Neuron (in vitro differentiated cells): ENCODE data around the gene HS1BP3.

Experiments
- H2AFZ ChIP-seq: one replicate; pipeline ENCODE4 v1.6.1; 2013; ENCODE audit warnings: low read depth, mild to moderate bottlenecking, inconsistent platforms, low read length, moderate library complexity
- H3K27me3 ChIP-seq: one replicate; pipeline ENCODE4 v1.6.1; 2013; ENCODE audit warnings: low read length; ENCODE audit not compliant: insufficient read depth
- H3K36me3 ChIP-seq: one replicate; pipeline ENCODE4 v1.6.1; 2013; ENCODE audit warnings: low read length; ENCODE audit not compliant: insufficient read depth
- H3K4me1 ChIP-seq: one replicate; pipeline ENCODE4 v1.6.1; 2013; ENCODE audit warnings: low read length; ENCODE audit not compliant: insufficient read depth
- H3K4me3 ChIP-seq: 2 replicates; pipeline ENCODE4 v1.5.1; 2013; ENCODE audit warnings: mild to moderate bottlenecking, low read length, moderate library complexity
- H3K9me3 ChIP-seq: one replicate; pipeline ENCODE4 v1.6.1; 2013; ENCODE audit warnings: low read length

HS1BP3 gene

GRCh38 chr2:20576598-20577115 is 74.2 kb downstream of the HS1BP3 start:
- no peaks in the 10 kb centered on the region for H3K36me3 ChIP-seq
- H2AFZ ChIP-seq: no peak overlapping the region
- no peak overlapping the region for H3K4me3 ChIP-seq
- peaks cover 27% of the 10 kb centered on the region for H3K4me1 ChIP-seq
- H3K9me3 ChIP-seq: peaks cover 6% of the 10 kb centered on the region
- no peaks in the 10 kb centered on the region for H3K27me3 ChIP-seq

- Histone ChIP-seq H3K36me3 (no peaks in the 10 kb centered on the region), H2AFZ (no peak overlapping the region), H3K4me3 (no peak overlapping the region), H3K9me3 (peaks cover 6% of the 10 kb centered on the region), H3K27me3 (no peaks in the 10 kb centered on the region), H3K4me1 (peaks cover 27% of the 10 kb centered on the region)
Observed at GRCh38 chr2:20575935-20576597, 74.8 kb downstream of the HS1BP3 start.

- no peaks in the 10 kb centered on the region for H3K27me3 ChIP-seq
- no peaks in the 10 kb centered on the region for H3K36me3 ChIP-seq
- H2AFZ ChIP-seq: no peak overlapping the region
- peaks cover 2% of the 10 kb centered on the region for H3K9me3 ChIP-seq
- peaks cover 27% of the 10 kb centered on the region for H3K4me1 ChIP-seq
- no peak overlapping the region for H3K4me3 ChIP-seq
Observed at GRCh38 chr2:20575414-20575813, 75.5 kb downstream of the HS1BP3 start.

GRCh38 chr2:20574930-20575329 is 76.0 kb downstream of the HS1BP3 start:
- Histone ChIP-seq H3K4me1 (peaks cover 27% of the 10 kb centered on the region), H2AFZ (no peak overlapping the region), H3K4me3 (no peak overlapping the region), H3K27me3 (no peaks in the 10 kb centered on the region), H3K9me3 (peaks cover 2% of the 10 kb centered on the region), H3K36me3 (no peaks in the 10 kb centered on the region)

- Histone ChIP-seq H3K27me3 (no peaks in the 10 kb centered on the region), H3K4me1 (peaks cover 24% of the 10 kb centered on the region), H2AFZ (no peak overlapping the region), H3K9me3 (peaks cover 2% of the 10 kb centered on the region), H3K36me3 (no peaks in the 10 kb centered on the region), H3K4me3 (no peak overlapping the region)
Observed at GRCh38 chr2:20574423-20574911, 76.4 kb downstream of the HS1BP3 start.

GRCh38 chr2:20573620-20574422 is 77.1 kb downstream of the HS1BP3 start:
- no peak overlapping the region for H2AFZ ChIP-seq
- peaks cover 17% of the 10 kb centered on the region for H3K4me1 ChIP-seq
- H3K9me3 ChIP-seq: peaks cover 2% of the 10 kb centered on the region
- H3K36me3 ChIP-seq: no peaks in the 10 kb centered on the region
- no peaks in the 10 kb centered on the region for H3K27me3 ChIP-seq
- no peak overlapping the region for H3K4me3 ChIP-seq

GRCh38 chr2:20572221-20572620 is 78.7 kb downstream of the HS1BP3 start:
- no peak overlapping the region for H3K4me3 ChIP-seq
- H3K36me3 ChIP-seq: no peaks in the 10 kb centered on the region
- H3K27me3 ChIP-seq: no peaks in the 10 kb centered on the region
- peaks cover 2% of the 10 kb centered on the region for H3K9me3 ChIP-seq
- H3K4me1 ChIP-seq: peaks cover 20% of the 10 kb centered on the region
- no peak overlapping the region for H2AFZ ChIP-seq

GRCh38 chr2:20571644-20572215 is 79.2 kb downstream of the HS1BP3 start:
- H3K27me3 ChIP-seq: no peaks in the 10 kb centered on the region
- no peak overlapping the region for H3K4me3 ChIP-seq
- no peaks in the 10 kb centered on the region for H3K36me3 ChIP-seq
- no peak overlapping the region for H2AFZ ChIP-seq
- H3K4me1 ChIP-seq: peaks cover 25% of the 10 kb centered on the region
- H3K9me3 ChIP-seq: peaks cover 2% of the 10 kb centered on the region

GRCh38 chr2:20571231-20571630 is 79.7 kb downstream of the HS1BP3 start:
- Histone ChIP-seq H3K36me3 (no peaks in the 10 kb centered on the region), H2AFZ (no peak overlapping the region), H3K4me1 (peaks cover 27% of the 10 kb centered on the region), H3K27me3 (no peaks in the 10 kb centered on the region), H3K4me3 (no peak overlapping the region), H3K9me3 (peaks cover 2% of the 10 kb centered on the region)

GRCh38 chr2:20570249-20570648 is 80.6 kb downstream of the HS1BP3 start:
- no peak overlapping the region for H3K4me3 ChIP-seq
- H3K27me3 ChIP-seq: no peaks in the 10 kb centered on the region
- H2AFZ ChIP-seq: no peak overlapping the region
- H3K9me3 ChIP-seq: peaks cover 2% of the 10 kb centered on the region
- H3K4me1 ChIP-seq: peaks cover 34% of the 10 kb centered on the region
- no peaks in the 10 kb centered on the region for H3K36me3 ChIP-seq

GRCh38 chr2:20569464-20570223 is 81.3 kb downstream of the HS1BP3 start:
- peaks cover 29% of the 10 kb centered on the region for H3K4me1 ChIP-seq
- H3K4me3 ChIP-seq: no peak overlapping the region
- no peak overlapping the region for H2AFZ ChIP-seq
- no peaks in the 10 kb centered on the region for H3K27me3 ChIP-seq
- no peaks in the 10 kb centered on the region for H3K36me3 ChIP-seq
- peaks cover 2% of the 10 kb centered on the region for H3K9me3 ChIP-seq

GRCh38 chr2:20568501-20569463 is 82.1 kb downstream of the HS1BP3 start:
- Histone ChIP-seq H3K9me3 (peaks cover 2% of the 10 kb centered on the region), H3K27me3 (no peaks in the 10 kb centered on the region), H3K4me1 (peaks cover 25% of the 10 kb centered on the region), H2AFZ (no peak overlapping the region), H3K36me3 (no peaks in the 10 kb centered on the region), H3K4me3 (no peak overlapping the region)
